GM23338 (cell line): ENCODE measurements around the gene ADGRV1. TPM values are rescaled to one million over a fixed set of nuclear protein-coding genes. Genes with fewer than 3 reads are reported as not detected.

Source experiments
- ATAC-seq: fragments of 200-7000 bp; cut with Tn5 transposase; 3 replicates; pipeline ENCODE4 v1.9.1; 2020
- DNase-seq: peaks from one replicate; pipeline ENCODE4 v3.0.0-alpha.2; 2015; ENCODE audit warnings: low spot score
- H2AFZ ChIP-seq: fragments of 200-600 bp; sonication (generic); 2 replicates; pipeline ENCODE4 v1.8.0; 2016; ENCODE audit warnings: antibody characterized with exemption, mild to moderate bottlenecking, moderate library complexity
- H3F3A ChIP-seq: fragments of 200-600 bp; sonication (generic); replicated peaks from 2 replicates; pipeline ENCODE4 v1.8.0; 2017; ENCODE audit warnings: antibody characterized with exemption, mixed run types, low read depth
- H3K27ac ChIP-seq: fragments of 200-600 bp; sonication (generic); 2 replicates; pipeline ENCODE4 v1.6.1; 2016; ENCODE audit warnings: low read depth
- H3K27me3 ChIP-seq: fragments of 200-600 bp; sonication (generic); 2 replicates; pipeline ENCODE4 v1.8.0; 2016; ENCODE audit warnings: mild to moderate bottlenecking, mixed run types, moderate library complexity; ENCODE audit not compliant: insufficient read depth
- H3K36me3 ChIP-seq: fragments of 200-600 bp; sonication (generic); 2 replicates; pipeline ENCODE4 v1.8.0; 2016; ENCODE audit warnings: mild to moderate bottlenecking; ENCODE audit not compliant: insufficient read depth
- H3K4me1 ChIP-seq: fragments of 200-600 bp; sonication (generic); 2 replicates; pipeline ENCODE4 v1.8.0; 2016; ENCODE audit warnings: mild to moderate bottlenecking, moderate library complexity; ENCODE audit not compliant: insufficient read depth
- H3K4me2 ChIP-seq: fragments of 200-600 bp; sonication (generic); 2 replicates; pipeline ENCODE4 v1.7.1; 2017; ENCODE audit warnings: mixed run types
- H3K4me3 ChIP-seq: fragments of 200-600 bp; sonication (generic); 2 replicates; pipeline ENCODE4 v1.6.1; 2016; ENCODE audit warnings: mixed run types
- H3K79me2 ChIP-seq: fragments of 200-600 bp; sonication (generic); replicated peaks from 2 replicates; pipeline ENCODE4 v1.8.0; 2017; ENCODE audit warnings: mild to moderate bottlenecking; ENCODE audit not compliant: insufficient read depth
- H3K9me2 ChIP-seq: fragments of 200-600 bp; sonication (generic); 2 replicates; pipeline ENCODE4 v1.8.0; 2017; ENCODE audit not compliant: insufficient read depth
- H4K20me1 ChIP-seq: fragments of 200-600 bp; sonication (generic); replicated peaks from 2 replicates; pipeline ENCODE4 v1.8.0; 2017; ENCODE audit warnings: mild to moderate bottlenecking; ENCODE audit not compliant: insufficient read depth
- H3K27ac Mint-ChIP-seq: 2 replicates; pipeline ENCODE4 v1.8.0; 2020; ENCODE audit warnings: inconsistent platforms, mild to moderate bottlenecking, moderate library complexity, mixed read lengths
- H3K27me3 Mint-ChIP-seq: 3 replicates; pipeline ENCODE4 v1.8.0; 2022; ENCODE audit warnings: low read depth, mild to moderate bottlenecking, moderate library complexity, mixed read lengths, inconsistent platforms; ENCODE audit not compliant: insufficient read depth, poor library complexity
- H3K36me3 Mint-ChIP-seq: 3 replicates; pipeline ENCODE4 v1.8.0; 2021; ENCODE audit warnings: low read depth, mild to moderate bottlenecking, inconsistent platforms, moderate library complexity, mixed read lengths
- H3K4me1 Mint-ChIP-seq: 3 replicates; pipeline ENCODE4 v1.8.0; 2020; ENCODE audit warnings: mild to moderate bottlenecking, inconsistent platforms, mixed read lengths
- H3K4me3 Mint-ChIP-seq: 3 replicates; pipeline ENCODE4 v1.8.0; 2021; ENCODE audit warnings: moderate library complexity, mild to moderate bottlenecking, inconsistent platforms, mixed read lengths
- H3K9me3 Mint-ChIP-seq: 3 replicates; pipeline ENCODE4 v1.8.0; 2020; ENCODE audit warnings: moderate library complexity, mild to moderate bottlenecking, inconsistent platforms, mixed read lengths
- EZH2 ChIP-seq: fragments of 200-600 bp; sonication (generic); IDR thresholded peaks from one replicate; pipeline ENCODE4 v1.8.0; 2017; ENCODE audit warnings: antibody characterized with exemption, mild to moderate bottlenecking, low read depth; ENCODE audit not compliant: unreplicated experiment
- EZH2phosphoT487 ChIP-seq: fragments of 200-600 bp; sonication (generic); IDR thresholded peaks from one replicate; pipeline ENCODE4 v1.8.1; 2018; ENCODE audit warnings: antibody characterized with exemption; ENCODE audit not compliant: unreplicated experiment
- POLR2AphosphoS5 ChIP-seq: IDR thresholded peaks from 2 replicates; pipeline ENCODE4 v1.6.1; 2016; ENCODE audit warnings: antibody characterized with exemption, low read depth
- STAT1 ChIP-seq: IDR thresholded peaks from one replicate; pipeline ENCODE4 v1.6.1; 2016; ENCODE audit warnings: antibody characterized with exemption; ENCODE audit not compliant: unreplicated experiment
- ZNF114 ChIP-seq: fragments of 250-450 bp; sonication (Bioruptor Pico); IDR thresholded peaks from 2 replicates; pipeline ENCODE4 v1.5.0; 2020; ENCODE audit warnings: mild to moderate bottlenecking, moderate library complexity
- polyA plus RNA-seq: library from polyadenylated mRNA; unstranded; fragments of >200 nt; fragmentation: Nextera tagmentation; extraction: Ambion mirVana; gene quantifications from 2 replicates; pipeline ENCODE4 v1.2.1, GENCODE V29; 2016
- total RNA-seq: library from RNA; depleted of rRNA; stranded (reverse); fragments of >200 nt; shearing (Covaris generic); gene quantifications from 2 replicates; pipeline ENCODE4 v1.2.3, GENCODE V29; 2014
- TF ChIP-seq, protein P1 (sequence below): fragments of 250-450 bp; sonication (Bioruptor Pico); IDR thresholded peaks from 2 replicates; pipeline ENCODE4 v1.5.0; 2020; ENCODE audit warnings: mild to moderate bottlenecking, moderate library complexity

Gene ADGRV1
- total and polyA plus RNA-seq, 2 experiments from 2014 or later: 46.1 to 149 TPM

- no peak for ATAC-seq
- H3K36me3 ChIP-seq: no peaks in the 10 kb centered on the region
- H3K36me3 Mint-ChIP-seq: peaks cover 10% of the 10 kb centered on the region; the same call in 2 of the 3 replicates
Observed at GRCh38 chr5:90519081-90519480, 39.5 kb upstream of the ADGRV1 start.

More at GRCh38 chr5:90519081-90519480, 39.5 kb upstream of the ADGRV1 start:
- Histone ChIP-seq H4K20me1 (no peaks in the 10 kb centered on the region), H3K27ac (peak overlapping the region; percentile 23; the same call in 1 of the 2 replicates), H3K27me3 (no peaks in the 10 kb centered on the region), H3F3A (no peaks in the 10 kb centered on the region), H3K4me3 (no peak overlapping the region), H3K79me2 (no peaks in the 10 kb centered on the region), H3K4me2 (no peak overlapping the region), H3K9me2 (no peaks in the 10 kb centered on the region), H3K4me1 (no peaks in the 10 kb centered on the region), H2AFZ (no peak overlapping the region)
- Mint-ChIP-seq H3K4me1 (peaks cover 4% of the 10 kb centered on the region; the same call in 2 of the 3 replicates), H3K4me3 (no peak overlapping the region), H3K27ac (peak overlapping the region; percentile 10; the same call in 1 of the 2 replicates), H3K27me3 (peaks cover 3% of the 10 kb centered on the region), H3K9me3 (no peaks in the 10 kb centered on the region)
- no peak for DNase-seq
- TF ChIP-seq EZH2: no peak
- TF ChIP-seq, protein P1, sequence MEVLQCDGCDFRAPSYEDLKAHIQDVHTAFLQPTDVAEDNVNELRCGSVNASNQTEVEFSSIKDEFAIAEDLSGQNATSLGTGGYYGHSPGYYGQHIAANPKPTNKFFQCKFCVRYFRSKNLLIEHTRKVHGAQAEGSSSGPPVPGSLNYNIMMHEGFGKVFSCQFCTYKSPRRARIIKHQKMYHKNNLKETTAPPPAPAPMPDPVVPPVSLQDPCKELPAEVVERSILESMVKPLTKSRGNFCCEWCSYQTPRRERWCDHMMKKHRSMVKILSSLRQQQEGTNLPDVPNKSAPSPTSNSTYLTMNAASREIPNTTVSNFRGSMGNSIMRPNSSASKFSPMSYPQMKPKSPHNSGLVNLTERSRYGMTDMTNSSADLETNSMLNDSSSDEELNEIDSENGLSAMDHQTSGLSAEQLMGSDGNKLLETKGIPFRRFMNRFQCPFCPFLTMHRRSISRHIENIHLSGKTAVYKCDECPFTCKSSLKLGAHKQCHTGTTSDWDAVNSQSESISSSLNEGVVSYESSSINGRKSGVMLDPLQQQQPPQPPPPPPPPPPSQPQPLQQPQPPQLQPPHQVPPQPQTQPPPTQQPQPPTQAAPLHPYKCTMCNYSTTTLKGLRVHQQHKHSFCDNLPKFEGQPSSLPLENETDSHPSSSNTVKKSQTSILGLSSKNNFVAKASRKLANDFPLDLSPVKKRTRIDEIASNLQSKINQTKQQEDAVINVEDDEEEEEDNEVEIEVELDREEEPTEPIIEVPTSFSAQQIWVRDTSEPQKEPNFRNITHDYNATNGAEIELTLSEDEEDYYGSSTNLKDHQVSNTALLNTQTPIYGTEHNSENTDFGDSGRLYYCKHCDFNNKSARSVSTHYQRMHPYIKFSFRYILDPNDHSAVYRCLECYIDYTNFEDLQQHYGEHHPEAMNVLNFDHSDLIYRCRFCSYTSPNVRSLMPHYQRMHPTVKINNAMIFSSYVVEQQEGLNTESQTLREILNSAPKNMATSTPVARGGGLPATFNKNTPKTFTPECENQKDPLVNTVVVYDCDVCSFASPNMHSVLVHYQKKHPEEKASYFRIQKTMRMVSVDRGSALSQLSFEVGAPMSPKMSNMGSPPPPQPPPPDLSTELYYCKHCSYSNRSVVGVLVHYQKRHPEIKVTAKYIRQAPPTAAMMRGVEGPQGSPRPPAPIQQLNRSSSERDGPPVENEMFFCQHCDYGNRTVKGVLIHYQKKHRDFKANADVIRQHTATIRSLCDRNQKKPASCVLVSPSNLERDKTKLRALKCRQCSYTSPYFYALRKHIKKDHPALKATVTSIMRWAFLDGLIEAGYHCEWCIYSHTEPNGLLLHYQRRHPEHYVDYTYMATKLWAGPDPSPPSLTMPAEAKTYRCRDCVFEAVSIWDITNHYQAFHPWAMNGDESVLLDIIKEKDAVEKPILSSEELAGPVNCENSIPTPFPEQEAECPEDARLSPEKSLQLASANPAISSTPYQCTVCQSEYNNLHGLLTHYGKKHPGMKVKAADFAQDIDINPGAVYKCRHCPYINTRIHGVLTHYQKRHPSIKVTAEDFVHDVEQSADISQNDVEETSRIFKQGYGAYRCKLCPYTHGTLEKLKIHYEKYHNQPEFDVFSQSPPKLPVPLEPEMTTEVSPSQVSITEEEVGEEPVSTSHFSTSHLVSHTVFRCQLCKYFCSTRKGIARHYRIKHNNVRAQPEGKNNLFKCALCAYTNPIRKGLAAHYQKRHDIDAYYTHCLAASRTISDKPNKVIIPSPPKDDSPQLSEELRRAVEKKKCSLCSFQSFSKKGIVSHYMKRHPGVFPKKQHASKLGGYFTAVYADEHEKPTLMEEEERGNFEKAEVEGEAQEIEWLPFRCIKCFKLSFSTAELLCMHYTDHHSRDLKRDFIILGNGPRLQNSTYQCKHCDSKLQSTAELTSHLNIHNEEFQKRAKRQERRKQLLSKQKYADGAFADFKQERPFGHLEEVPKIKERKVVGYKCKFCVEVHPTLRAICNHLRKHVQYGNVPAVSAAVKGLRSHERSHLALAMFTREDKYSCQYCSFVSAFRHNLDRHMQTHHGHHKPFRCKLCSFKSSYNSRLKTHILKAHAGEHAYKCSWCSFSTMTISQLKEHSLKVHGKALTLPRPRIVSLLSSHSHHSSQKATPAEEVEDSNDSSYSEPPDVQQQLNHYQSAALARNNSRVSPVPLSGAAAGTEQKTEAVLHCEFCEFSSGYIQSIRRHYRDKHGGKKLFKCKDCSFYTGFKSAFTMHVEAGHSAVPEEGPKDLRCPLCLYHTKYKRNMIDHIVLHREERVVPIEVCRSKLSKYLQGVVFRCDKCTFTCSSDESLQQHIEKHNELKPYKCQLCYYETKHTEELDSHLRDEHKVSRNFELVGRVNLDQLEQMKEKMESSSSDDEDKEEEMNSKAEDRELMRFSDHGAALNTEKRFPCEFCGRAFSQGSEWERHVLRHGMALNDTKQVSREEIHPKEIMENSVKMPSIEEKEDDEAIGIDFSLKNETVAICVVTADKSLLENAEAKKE: no peak
- TF ChIP-seq STAT1: no peak
- no peak for TF ChIP-seq ZNF114 (CRISPR knock-in tag)
- TF ChIP-seq EZH2phosphoT487: no peak
- TF ChIP-seq POLR2AphosphoS5: no peak
